K562 treated with DMSO at 1 percent for 24 hours (cell line): ENCODE measurements around the gene DDX4. TPM values are rescaled to one million over a fixed set of nuclear protein-coding genes. Genes with fewer than 3 reads are reported as not detected.

Experiments used
- total RNA-seq: library from RNA; unstranded; fragments of 300-600 nt; gene quantifications from 2 replicates; pipeline ENCODE4 v1.2.3, GENCODE V29; 2022; ENCODE audit warnings: low read depth; ENCODE audit not compliant: insufficient read depth

DDX4 gene
- total RNA-seq, result not detected in 2 replicates

DNA sequence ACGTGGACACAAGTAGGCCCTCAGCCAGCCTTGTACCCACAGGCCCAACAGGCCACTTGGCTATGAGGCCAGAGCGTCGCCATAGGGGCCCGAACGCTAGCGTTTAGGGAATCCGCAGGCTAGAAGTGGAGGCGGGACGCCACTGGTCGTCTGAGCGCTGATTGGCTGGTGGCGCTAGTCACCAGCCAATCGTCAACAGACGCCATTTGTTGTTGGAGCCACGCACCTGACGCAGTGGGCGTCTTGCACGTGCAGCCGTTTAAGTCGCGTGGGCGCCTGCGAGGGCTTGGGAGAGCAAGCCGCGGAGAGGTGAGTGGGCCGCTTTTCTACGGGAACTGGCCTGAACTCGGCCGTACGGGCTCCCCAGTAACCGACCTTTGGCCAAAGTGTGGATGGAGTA lies at the start of gene DDX4:
TSS of gene DDX4 (plus strand) at position 269 of the 400 bp plus-strand sequence. CDS start 903 bp downstream, outside the sequence.

GRCh38 chr5:55712023-55712859 lies 25.6 kb upstream of the DDX4 start, which contains the start of gene SLC38A9:
Gene SLC38A9 (minus strand): TSS chr5:55712324. CDS start chr5:55697958, 14,366 bp downstream.

GRCh38 chr5:55850839-55851674 lies 113.2 kb downstream of the DDX4 start, which contains the start of gene IL31RA:
Gene IL31RA (plus strand): TSS chr5:55851357. CDS start chr5:55851571, 214 bp downstream.

Other genes starting within 250 kb of the DDX4 start
- 0.76 TPM in 1 of 2 replicates, not detected in the other for gene PLPP1, start 203.1 kb upstream of the DDX4 start, total RNA-seq
- gene SLC38A9, start 25.7 kb upstream of the DDX4 start, total RNA-seq, result 6.6 and 13.8 TPM in 2 replicates
- gene IL31RA, start 113.3 kb downstream of the DDX4 start, total RNA-seq, result not detected in 2 replicates